ENCODE measurements around the gene PLA2G4E.

Gene PLA2G4E

DNA sequence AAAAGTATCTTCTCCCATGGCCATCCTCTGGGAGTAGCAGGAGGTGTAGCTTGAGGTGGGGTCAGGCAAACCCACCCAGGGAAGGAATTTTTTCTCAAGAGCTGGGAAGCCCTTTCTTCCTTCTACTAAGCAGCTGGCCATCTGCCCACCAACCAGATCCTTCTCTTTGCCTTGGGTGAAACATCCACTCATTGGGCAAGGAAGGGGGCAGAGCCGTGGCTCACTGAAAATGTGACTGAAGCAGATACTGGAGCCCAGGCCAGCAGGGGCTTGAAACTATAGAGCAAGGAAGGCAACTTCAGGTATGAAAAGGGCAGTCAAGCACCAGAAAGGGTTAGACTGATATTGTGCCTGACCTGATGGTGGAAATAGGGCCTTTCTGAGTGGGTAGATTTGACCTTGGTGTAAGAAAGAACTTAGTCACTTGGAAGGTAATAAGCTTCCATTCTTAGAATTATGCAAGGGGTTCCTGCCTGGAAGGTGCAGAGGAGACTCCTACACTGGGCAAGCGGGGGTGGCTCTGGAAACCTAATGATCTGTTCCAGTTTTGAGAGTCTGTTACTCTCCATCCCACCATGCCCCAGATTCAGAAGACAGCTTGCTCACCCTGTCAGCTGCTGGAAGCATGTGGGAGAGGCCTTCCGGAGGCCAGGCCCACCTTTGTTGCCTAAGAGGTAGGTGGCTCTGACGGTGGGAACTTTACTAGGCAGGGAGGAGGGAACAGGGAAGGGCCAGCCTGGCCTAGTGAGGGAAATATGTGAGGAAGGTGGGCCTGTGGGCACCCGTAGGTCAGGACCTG, 22.0 kb upstream of the PLA2G4E start:
- no peaks in the 10 kb centered on the region for H3K36me3 Mint-ChIP-seq
- no peak overlapping the region for H3K27ac Mint-ChIP-seq
- DNase-seq (ENCODE audit: low spot score in 2 of 2), result no peak
- no peak overlapping the region for H3K4me3 Mint-ChIP-seq
- peaks cover 10% of the 10 kb centered on the region for H3K4me1 Mint-ChIP-seq
- ATAC-seq (ENCODE audit: low read depth), result no peak
- no peaks in the 10 kb centered on the region for H3K9me3 Mint-ChIP-seq
- H3K27me3 Mint-ChIP-seq, result peaks cover 11% of the 10 kb centered on the region

DNA sequence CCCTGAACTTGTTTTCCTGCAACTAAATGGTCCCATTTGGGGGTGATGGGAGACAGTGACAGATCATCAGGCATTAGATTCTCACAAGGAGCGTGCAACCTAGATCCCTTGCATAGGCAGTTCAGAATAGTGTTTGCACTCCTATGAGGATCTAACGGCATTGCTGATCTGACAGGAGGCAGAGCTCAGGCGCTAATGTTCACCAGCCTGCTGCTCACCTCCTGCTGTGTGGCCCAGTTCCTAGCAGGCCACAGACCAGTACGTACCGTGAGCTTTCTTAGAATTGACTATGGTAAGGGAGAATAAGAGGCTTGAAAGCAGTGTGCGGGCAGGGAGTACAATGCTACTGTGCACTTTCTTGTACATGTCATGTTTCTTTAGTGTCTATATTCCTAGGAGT, 17.6 kb upstream of the PLA2G4E start:
- peaks cover 2% of the 10 kb centered on the region for H3K9me3 Mint-ChIP-seq
- no peaks in the 10 kb centered on the region for H3K36me3 Mint-ChIP-seq
- ATAC-seq (ENCODE audit: low read depth) (no peak), DNase-seq (ENCODE audit: low spot score in 2 of 2) (no peak)
- H3K4me3 Mint-ChIP-seq, result no peak overlapping the region
- peaks cover 2% of the 10 kb centered on the region for H3K27me3 Mint-ChIP-seq
- H3K27ac Mint-ChIP-seq, result no peak overlapping the region
- H3K4me1 Mint-ChIP-seq, result peaks cover 16% of the 10 kb centered on the region

DNA sequence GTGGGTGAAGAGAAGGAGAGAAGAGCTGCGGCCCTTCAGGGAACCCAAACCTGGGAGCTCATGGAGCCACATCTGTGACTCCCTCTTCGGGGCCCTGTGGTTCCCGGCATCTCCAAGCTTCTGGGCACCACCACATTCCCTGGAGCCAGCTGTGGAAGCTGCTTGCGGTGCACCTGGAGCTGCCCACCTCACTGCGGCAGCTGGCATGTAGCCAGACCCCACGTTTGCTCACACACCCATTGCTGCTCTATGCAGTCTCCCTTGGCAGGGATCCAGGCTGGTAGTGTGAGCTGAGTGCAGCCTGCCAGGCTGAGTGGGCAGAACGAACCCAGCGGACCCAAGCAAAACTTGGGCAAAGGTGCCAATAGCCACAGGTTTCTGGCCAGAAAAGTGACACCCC, 16.8 kb upstream of the PLA2G4E start:
- peaks cover 2% of the 10 kb centered on the region for H3K9me3 Mint-ChIP-seq

DNA sequence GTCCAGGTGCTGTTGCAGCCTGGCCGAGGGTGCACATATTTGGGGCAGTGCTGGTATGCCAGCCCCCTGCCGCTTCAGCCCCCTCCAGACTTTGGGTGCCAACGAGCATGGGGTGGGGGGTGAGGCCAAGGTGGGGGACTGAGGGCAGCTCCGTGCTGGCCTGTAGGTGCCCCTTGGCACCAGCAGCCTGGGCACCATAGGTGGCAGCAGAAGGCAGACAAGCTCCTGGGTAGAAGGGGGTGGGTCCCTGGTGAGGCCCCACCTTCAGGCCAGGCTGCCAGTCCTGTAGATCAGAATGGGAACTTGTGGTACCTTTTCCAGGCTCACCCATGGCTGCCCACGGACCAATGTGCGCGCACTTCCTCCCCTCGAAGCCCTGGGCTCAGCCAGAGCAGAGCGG, 16.1 kb upstream of the PLA2G4E start:
- H3K4me1 Mint-ChIP-seq, result peaks cover 21% of the 10 kb centered on the region
- peaks cover 2% of the 10 kb centered on the region for H3K9me3 Mint-ChIP-seq
- no peak overlapping the region for H3K27ac Mint-ChIP-seq
- peaks cover 2% of the 10 kb centered on the region for H3K27me3 Mint-ChIP-seq
- no peak for DNase-seq (ENCODE audit: low spot score in 2 of 2)
- H3K36me3 Mint-ChIP-seq, result no peaks in the 10 kb centered on the region
- no peak overlapping the region for H3K4me3 Mint-ChIP-seq
- ATAC-seq (ENCODE audit: low read depth), result no peak

More for the DNA sequence above, 16.8 kb upstream of the PLA2G4E start:
- H3K4me3 Mint-ChIP-seq, result no peak overlapping the region
- H3K27ac Mint-ChIP-seq, result no peak overlapping the region
- DNase-seq (ENCODE audit: low spot score in 2 of 2) (no peak), ATAC-seq (ENCODE audit: low read depth) (no peak)
- peaks cover 2% of the 10 kb centered on the region for H3K27me3 Mint-ChIP-seq
- H3K4me1 Mint-ChIP-seq, result peaks cover 20% of the 10 kb centered on the region
- H3K36me3 Mint-ChIP-seq, result no peaks in the 10 kb centered on the region

DNA sequence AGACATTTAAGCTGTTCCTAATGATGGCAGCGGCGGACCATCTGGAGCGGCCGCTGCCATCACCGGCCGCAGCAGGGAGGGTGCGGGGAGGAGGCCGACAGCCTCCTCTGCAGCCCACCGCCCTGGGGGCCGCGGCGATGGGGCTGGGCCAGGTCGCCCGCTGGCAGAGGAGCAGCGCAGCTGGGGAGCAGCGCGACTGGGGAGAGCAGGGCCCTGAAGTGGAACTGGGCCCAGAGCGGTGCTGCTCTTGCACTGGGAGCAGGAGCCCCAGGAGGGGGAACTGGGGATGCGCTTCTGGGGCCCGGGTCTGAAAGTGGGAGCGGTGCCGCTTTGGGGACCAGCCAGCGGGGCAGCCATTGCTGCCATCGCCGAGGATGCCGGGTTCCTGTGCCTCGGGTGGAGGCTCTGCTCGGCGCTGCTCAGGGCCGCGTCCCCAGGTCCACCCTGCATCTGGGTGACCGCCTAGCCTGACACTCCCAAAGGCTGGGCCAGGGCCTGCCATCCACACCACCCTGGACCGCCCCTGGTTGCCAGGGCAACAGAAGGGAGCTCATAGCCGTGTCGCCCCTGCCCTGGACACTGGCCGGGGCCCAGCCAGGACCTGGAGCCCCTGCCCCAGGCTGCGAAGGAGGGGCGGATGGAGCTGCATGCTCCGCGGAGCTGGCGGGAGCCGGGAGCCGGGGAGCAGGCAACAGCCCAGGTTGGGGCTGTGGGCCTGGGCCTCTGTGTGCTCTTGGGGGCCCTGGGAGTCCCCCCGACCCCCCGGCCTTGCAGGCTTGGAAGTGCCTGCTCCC, 15.5 kb upstream of the PLA2G4E start:
- Mint-ChIP-seq H3K4me1 (peaks cover 21% of the 10 kb centered on the region), H3K4me3 (no peak overlapping the region), H3K27ac (no peak overlapping the region), H3K36me3 (peaks cover 2% of the 10 kb centered on the region), H3K9me3 (peaks cover 2% of the 10 kb centered on the region), H3K27me3 (no peaks in the 10 kb centered on the region)
- DNase-seq (ENCODE audit: low spot score in 2 of 2) (no peak), ATAC-seq (ENCODE audit: low read depth) (no peak)

DNA sequence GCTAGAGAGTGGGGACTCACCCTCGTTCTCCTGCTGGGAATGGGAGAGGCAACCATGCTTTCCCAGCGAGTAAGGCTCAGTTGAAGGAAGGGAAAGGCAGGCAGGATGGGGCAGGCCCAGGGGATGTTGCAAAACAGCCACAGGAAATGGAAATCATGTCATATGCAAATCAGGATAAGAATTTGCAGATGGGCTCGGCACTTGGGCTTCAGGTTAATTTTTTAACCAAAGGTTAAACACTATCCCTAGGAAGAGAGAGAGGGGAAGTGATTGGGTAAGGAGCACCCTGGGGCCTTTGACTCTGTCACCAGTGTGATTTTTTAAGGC, 14.6 kb upstream of the PLA2G4E start:
- H3K36me3 Mint-ChIP-seq, result peaks cover 2% of the 10 kb centered on the region
- peak overlapping the region; percentile 14 for H3K4me3 Mint-ChIP-seq
- ATAC-seq (ENCODE audit: low read depth) (peak; percentile 89), DNase-seq (ENCODE audit: low spot score in 2 of 2) (no peak)
- no peak overlapping the region for H3K27ac Mint-ChIP-seq
- H3K9me3 Mint-ChIP-seq, result peaks cover 2% of the 10 kb centered on the region
- peaks cover 21% of the 10 kb centered on the region for H3K4me1 Mint-ChIP-seq
- no peaks in the 10 kb centered on the region for H3K27me3 Mint-ChIP-seq

DNA sequence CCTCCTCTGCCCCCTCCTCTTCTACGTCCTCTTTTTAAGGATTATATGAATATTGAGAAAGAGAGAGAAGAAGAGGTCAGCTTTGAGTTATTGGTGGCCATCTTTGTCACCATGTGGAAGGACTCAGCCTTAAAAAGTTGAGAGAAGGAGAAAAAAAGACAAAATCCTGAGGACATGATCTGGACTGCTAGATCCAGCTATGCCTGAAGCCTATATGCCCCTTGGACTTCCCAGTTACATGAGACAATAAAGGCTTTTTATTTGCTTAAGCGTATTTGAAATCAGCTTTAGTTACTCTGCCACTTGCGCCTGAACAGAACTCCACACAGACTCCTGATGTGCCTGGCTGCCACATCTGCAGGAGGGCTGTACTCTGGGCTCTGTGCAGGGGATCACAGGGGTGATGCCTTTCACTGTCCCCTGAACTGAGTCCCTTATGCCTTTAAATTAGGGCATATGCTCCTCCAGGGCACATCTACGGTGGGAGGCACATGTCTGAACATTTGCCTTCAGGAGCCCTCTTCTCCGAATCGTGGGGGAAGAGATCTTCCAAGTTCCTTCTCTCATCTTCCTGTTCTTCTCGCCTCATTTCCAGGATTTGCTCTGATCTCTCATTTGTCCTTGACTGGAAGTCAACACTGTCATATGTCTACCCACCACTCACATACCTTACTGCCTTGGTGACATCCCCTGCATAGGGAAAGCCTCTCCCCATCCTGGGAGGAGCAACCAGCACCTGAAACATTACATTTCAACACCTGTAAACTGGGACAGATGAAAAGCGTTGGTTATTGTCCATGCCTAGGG, 14.0 kb upstream of the PLA2G4E start:
- DNase-seq (ENCODE audit: low spot score in 2 of 2) (no peak), ATAC-seq (ENCODE audit: low read depth) (no peak)
- Mint-ChIP-seq H3K27me3 (no peaks in the 10 kb centered on the region), H3K27ac (no peak overlapping the region), H3K4me3 (peak overlapping the region; percentile 14), H3K4me1 (peaks cover 21% of the 10 kb centered on the region), H3K36me3 (peaks cover 2% of the 10 kb centered on the region), H3K9me3 (peaks cover 2% of the 10 kb centered on the region)

DNA sequence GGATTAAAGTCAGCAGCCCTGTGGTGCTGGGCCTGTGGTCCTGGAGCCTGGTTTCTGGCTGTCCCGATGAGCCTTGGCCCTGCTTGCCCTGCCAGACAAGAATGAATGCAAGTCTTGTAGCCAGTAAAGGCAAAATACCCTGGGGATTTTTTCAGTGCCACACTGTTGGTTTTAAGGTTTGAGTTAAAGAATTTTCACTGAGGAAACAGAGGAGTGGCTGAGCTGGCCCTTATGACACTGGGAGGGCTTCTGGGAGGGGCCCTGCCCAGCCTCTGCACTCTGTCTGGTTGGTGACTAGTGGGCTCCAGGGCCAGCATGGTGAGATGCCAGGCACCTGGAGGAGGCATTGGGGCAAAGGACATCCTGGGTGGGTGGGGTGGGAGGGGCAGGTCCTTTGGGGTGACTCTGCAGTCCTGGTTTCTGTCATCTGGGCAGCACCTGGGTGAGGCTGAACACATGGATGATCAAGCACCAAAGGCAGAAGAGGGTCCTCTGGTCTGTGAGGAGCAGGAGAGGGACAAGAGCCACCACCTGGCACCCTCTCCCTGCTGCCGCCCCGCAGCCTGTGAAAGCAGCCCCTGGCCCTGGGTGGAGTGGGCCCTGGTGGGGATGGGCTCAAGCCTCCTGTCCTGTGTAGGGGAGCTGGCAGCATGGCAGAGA, 12.5 kb upstream of the PLA2G4E start:
- no peak for ATAC-seq (ENCODE audit: low read depth)
- H3K27ac Mint-ChIP-seq, result no peak overlapping the region
- peaks cover 2% of the 10 kb centered on the region for H3K9me3 Mint-ChIP-seq
- H3K36me3 Mint-ChIP-seq, result peaks cover 2% of the 10 kb centered on the region
- no peak overlapping the region for H3K4me3 Mint-ChIP-seq
- peaks cover 18% of the 10 kb centered on the region for H3K4me1 Mint-ChIP-seq
- DNase-seq (ENCODE audit: low spot score in 2 of 2), result no peak
- H3K27me3 Mint-ChIP-seq, result no peaks in the 10 kb centered on the region

DNA sequence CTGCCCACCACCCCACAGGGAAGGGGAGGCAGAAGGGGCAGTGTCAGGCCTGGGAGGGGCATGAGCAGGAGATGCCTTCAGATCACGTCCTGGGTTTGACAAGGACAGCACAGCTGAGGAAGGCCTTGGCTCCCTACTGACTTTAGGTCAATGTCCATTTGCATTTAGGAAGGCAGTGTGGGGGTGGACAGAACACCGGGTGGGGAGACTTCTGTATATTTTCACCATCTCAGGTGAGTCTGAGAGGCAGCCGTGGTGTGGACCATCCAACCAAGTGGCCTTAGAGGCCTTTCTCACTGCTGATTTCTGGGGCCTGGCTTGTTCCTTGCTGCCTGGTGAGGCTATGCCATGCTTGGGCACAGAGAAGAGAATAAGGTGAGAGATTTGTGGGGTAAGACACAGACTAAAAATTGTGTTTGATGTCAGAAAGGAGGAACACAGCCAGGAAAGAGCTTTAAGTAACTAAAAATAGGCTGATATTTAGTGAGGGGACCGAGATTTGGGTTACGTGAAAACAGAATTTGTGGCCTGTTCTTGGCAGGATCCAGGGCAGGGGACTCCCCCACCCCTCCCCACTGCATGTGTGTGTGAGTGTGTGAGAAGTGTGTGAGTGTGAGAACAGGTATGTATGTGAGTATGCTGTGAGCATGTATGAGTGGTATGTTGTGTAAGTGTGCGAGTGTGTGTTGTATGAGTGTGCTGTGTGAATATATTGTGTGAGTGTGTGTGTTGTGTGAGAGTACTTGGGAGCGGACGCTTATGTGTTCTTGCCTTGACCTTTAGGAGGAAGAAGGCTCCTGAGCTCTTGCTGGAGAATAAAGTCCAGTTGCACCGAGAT, 11.8 kb upstream of the PLA2G4E start:
- Mint-ChIP-seq H3K4me1 (peaks cover 18% of the 10 kb centered on the region), H3K27ac (no peak overlapping the region), H3K27me3 (peaks cover 3% of the 10 kb centered on the region), H3K9me3 (peaks cover 2% of the 10 kb centered on the region), H3K36me3 (peaks cover 2% of the 10 kb centered on the region), H3K4me3 (no peak overlapping the region)
- DNase-seq (ENCODE audit: low spot score in 2 of 2) (no peak), ATAC-seq (ENCODE audit: low read depth) (no peak)

DNA sequence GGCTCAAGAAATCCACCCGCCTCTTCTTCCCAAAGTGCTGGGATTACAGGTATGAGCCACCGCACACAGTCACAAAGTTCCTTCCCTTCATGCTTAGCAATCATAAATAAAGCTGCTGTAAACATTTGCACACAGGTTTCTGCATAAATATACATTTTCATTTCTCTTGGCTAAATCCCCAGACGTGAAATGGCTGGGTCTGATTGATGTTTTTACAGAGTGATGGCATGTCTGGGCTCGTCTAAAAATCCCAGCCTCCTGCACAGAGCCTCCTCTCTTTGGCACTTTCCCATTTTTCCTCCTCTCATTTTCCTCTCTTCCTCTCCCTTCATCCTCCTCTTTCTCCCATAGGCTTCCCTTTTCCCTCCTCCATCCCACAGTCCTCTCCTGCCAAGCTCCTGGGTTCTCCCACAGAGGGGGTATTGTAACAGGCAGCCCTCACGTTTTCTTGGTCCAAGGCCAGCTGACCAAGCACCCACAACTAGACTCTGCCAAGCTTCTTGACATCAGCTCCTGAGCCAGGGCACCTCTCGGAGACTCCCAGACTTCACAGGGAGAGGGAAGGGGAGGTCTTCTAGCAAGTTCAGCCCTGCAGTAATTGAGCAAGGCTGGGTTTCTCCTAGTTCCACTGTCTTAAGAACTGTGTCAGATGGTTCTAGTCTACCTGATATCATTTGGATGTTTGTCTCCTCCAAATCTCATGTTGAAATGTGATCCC, 10.5 kb upstream of the PLA2G4E start:
- H3K4me3 Mint-ChIP-seq, result no peak overlapping the region
- peaks cover 2% of the 10 kb centered on the region for H3K36me3 Mint-ChIP-seq
- peaks cover 6% of the 10 kb centered on the region for H3K27me3 Mint-ChIP-seq
- peaks cover 18% of the 10 kb centered on the region for H3K4me1 Mint-ChIP-seq
- H3K9me3 Mint-ChIP-seq, result peaks cover 2% of the 10 kb centered on the region
- DNase-seq (ENCODE audit: low spot score in 2 of 2) (no peak), ATAC-seq (ENCODE audit: low read depth) (no peak)
- H3K27ac Mint-ChIP-seq, result no peak overlapping the region

DNA sequence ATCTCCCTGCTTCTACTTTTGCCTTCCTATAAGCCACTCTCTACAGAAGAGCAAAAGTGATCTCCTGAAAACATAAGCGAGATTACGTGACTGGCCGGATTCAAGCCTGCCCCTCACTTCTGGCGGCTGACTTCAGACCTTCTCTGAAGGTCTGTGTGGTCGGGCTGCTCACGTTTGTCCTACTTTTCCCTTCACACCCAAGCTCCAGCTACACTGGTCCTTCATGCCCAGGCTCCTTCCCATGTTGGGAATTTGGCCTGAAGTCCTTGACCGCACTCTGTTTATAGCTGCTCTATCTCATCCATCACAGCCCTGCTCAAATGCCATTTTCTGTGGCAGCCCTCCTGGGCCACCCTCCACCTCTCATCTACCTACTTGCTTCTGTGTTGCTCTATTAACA, 6.7 kb upstream of the PLA2G4E start:
- peaks cover 2% of the 10 kb centered on the region for H3K36me3 Mint-ChIP-seq
- H3K27me3 Mint-ChIP-seq, result peaks cover 10% of the 10 kb centered on the region
- no peaks in the 10 kb centered on the region for H3K9me3 Mint-ChIP-seq
- no peak for ATAC-seq (ENCODE audit: low read depth)
- no peak overlapping the region for H3K4me3 Mint-ChIP-seq
- DNase-seq (ENCODE audit: low spot score in 2 of 2), result no peak
- peaks cover 2% of the 10 kb centered on the region for H3K4me1 Mint-ChIP-seq
- H3K27ac Mint-ChIP-seq, result no peak overlapping the region

DNA sequence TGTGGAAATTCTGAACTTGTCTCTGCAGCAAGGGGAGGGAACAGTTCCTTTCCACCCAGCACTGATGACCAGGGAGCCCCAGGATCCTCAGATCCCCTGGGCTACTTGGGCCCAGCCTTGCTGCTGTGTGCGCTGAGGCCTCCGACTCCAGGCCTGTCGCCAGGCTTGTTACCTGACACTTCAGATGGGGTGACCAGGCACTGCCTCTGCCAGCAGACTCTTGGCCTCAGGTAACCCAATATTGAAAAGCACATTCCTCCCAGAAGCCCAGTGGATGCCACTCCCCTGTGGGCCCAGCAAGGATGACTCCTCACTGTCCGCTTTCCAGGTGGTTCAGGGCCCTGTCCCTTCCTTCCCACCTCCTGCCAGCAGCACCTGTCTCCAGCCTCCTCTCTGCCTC, 3.5 kb upstream of the PLA2G4E start:
- Mint-ChIP-seq H3K9me3 (no peaks in the 10 kb centered on the region), H3K4me3 (no peak overlapping the region), H3K36me3 (no peaks in the 10 kb centered on the region), H3K27me3 (peaks cover 12% of the 10 kb centered on the region), H3K27ac (no peak overlapping the region), H3K4me1 (no peaks in the 10 kb centered on the region)
- DNase-seq (ENCODE audit: low spot score in 2 of 2), result no peak
- no peak for ATAC-seq (ENCODE audit: low read depth)

DNA sequence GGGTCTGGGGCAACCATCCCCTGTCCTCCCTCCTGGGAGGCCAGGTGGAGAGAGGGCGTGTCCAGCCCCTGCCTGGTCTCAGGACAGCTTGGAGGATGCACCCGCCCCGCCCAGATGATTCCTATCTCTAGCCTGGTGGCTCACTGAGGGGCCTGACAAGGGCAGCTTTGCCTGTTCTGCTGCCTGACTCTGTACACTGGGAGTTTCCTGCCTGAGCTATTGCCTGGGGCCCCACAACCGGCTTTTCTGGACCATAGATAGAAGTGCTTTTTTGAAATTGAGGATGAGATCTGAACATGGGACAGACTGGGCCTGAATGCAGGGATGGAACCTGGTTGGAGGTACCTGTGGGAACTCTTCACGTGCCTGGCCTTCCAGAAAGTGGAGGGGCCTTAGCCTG, 751 bp upstream of the PLA2G4E start:
- DNase-seq (ENCODE audit: low spot score in 2 of 2), result no peak
- H3K4me3 Mint-ChIP-seq, result no peak overlapping the region
- H3K27ac Mint-ChIP-seq, result no peak overlapping the region
- H3K27me3 Mint-ChIP-seq, result peaks cover 11% of the 10 kb centered on the region
- H3K9me3 Mint-ChIP-seq, result no peaks in the 10 kb centered on the region
- no peaks in the 10 kb centered on the region for H3K36me3 Mint-ChIP-seq
- peaks cover 2% of the 10 kb centered on the region for H3K4me1 Mint-ChIP-seq
- ATAC-seq (ENCODE audit: low read depth), result no peak

Measured in memory B cell (primary cell).